Measurements from ENCODE around the gene PRLHR.
"Not testable (repeated sequence)": the region's sequence is repeated elsewhere in the genome, so short reads cannot be mapped to it uniquely, and the experiment has no call there.

Gene PRLHR

GRCh38 chr10:118613863-118614262, 18.4 kb upstream of the PRLHR start:
- H2BK120ac ChIP-seq (ENCODE audit: low read depth, low read length); H3K23ac ChIP-seq (ENCODE audit: low read length); H3K4me2 ChIP-seq (ENCODE audit: low read length); H4K8ac ChIP-seq (ENCODE audit: low read depth, low read length); H3K27ac ChIP-seq (ENCODE audit: low read depth, low read length); H3K27me3 ChIP-seq (ENCODE audit: insufficient read depth, low read length, poor library complexity); H3K4me3 ChIP-seq (ENCODE audit: low read length); DNase-seq; H4K5ac ChIP-seq (ENCODE audit: low read length); H3K56ac ChIP-seq (ENCODE audit: low read length); H3K9ac ChIP-seq (ENCODE audit: low read length); H3K36me3 ChIP-seq (ENCODE audit: control insufficient read depth, insufficient read depth, low read length); H3K4me1 ChIP-seq (ENCODE audit: control insufficient read depth, low read depth, low read length); H3K18ac ChIP-seq (ENCODE audit: low read length); H2BK5ac ChIP-seq (ENCODE audit: low read length); H3K4ac ChIP-seq (ENCODE audit: low read depth, low read length); H3K79me1 ChIP-seq (ENCODE audit: low read length); H3K79me2 ChIP-seq (ENCODE audit: control insufficient read depth, insufficient read depth, low read length); H2BK15ac ChIP-seq (replicated peaks; ENCODE audit: low read depth); H2AK5ac ChIP-seq (ENCODE audit: low read length): not testable (repeated sequence)
- no CpG with 5 or more reads among the region's 4 CpGs for WGBS (ENCODE audit: extremely low coverage, insufficient coverage, low lambda C conversion rate)

GRCh38 chr10:118610577-118610976, 15.1 kb upstream of the PRLHR start:
- Histone ChIP-seq H3K4me2 (ENCODE audit: low read length) (no peak overlapping the region), H2BK5ac (ENCODE audit: low read length) (no peak overlapping the region), H3K56ac (ENCODE audit: low read length) (no peak overlapping the region), H3K9ac (ENCODE audit: low read length) (no peak overlapping the region), H3K79me1 (ENCODE audit: low read length) (no peaks in the 10 kb centered on the region), H3K23ac (ENCODE audit: low read length) (no peak overlapping the region), H3K36me3 (ENCODE audit: control insufficient read depth, insufficient read depth, low read length) (no peaks in the 10 kb centered on the region), H3K27me3 (ENCODE audit: insufficient read depth, low read length, poor library complexity) (no peaks in the 10 kb centered on the region), H3K79me2 (ENCODE audit: control insufficient read depth, insufficient read depth, low read length) (no peaks in the 10 kb centered on the region), H4K8ac (ENCODE audit: low read depth, low read length) (no peak overlapping the region), H2BK120ac (ENCODE audit: low read depth, low read length) (no peak overlapping the region), H2AK5ac (ENCODE audit: low read length) (no peak overlapping the region), H3K4me1 (ENCODE audit: control insufficient read depth, low read depth, low read length) (no peaks in the 10 kb centered on the region), H4K5ac (ENCODE audit: low read length) (no peak overlapping the region), H3K4me3 (ENCODE audit: low read length) (no peak overlapping the region), H3K4ac (ENCODE audit: low read depth, low read length) (no peak overlapping the region), H3K18ac (ENCODE audit: low read length) (no peak overlapping the region), H2BK15ac (replicated peaks; ENCODE audit: low read depth) (no peak overlapping the region), H3K27ac (ENCODE audit: low read depth, low read length) (no peak overlapping the region)
- no peak for DNase-seq
- no CpG with 5 or more reads among the region's 2 CpGs for WGBS (ENCODE audit: extremely low coverage, insufficient coverage, low lambda C conversion rate)

DNA sequence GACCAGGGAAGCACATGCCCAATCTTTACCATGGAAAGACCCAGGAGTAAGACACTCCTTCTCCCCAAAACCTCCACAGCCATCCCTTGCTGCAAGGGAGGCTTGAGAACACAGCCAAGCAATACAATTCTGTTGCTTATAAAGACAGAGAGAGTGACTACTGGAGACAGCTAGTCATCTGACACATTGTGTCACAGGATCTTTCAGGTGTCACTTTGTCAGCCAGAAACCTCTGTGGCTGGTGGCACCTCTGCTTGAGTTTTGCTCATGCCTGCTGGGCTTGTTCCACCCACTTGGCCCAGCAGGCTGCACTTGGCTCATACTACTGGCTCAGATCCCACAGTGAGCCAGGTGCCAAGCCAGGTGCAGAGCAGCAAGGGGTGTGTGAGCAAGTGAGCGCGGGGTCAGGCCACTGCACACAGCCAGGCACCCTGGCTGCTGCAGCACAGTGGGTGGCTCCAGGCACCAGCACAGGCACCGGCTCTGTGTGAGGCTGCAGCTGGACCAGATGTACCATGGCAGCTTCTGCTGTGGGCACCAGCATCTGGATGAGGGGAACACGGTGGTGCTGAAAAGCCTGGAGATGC, 12.4 kb upstream of the PRLHR start:
- Histone ChIP-seq H3K56ac (ENCODE audit: low read length) (no peak overlapping the region), H3K79me1 (ENCODE audit: low read length) (no peaks in the 10 kb centered on the region), H4K8ac (ENCODE audit: low read depth, low read length) (no peak overlapping the region), H3K4me3 (ENCODE audit: low read length) (no peak overlapping the region), H3K23ac (ENCODE audit: low read length) (no peak overlapping the region), H3K79me2 (ENCODE audit: control insufficient read depth, insufficient read depth, low read length) (no peaks in the 10 kb centered on the region), H4K5ac (ENCODE audit: low read length) (no peak overlapping the region), H2AK5ac (ENCODE audit: low read length) (no peak overlapping the region), H3K27me3 (ENCODE audit: insufficient read depth, low read length, poor library complexity) (no peaks in the 10 kb centered on the region), H2BK5ac (ENCODE audit: low read length) (no peak overlapping the region), H3K18ac (ENCODE audit: low read length) (no peak overlapping the region), H3K9ac (ENCODE audit: low read length) (no peak overlapping the region), H3K27ac (ENCODE audit: low read depth, low read length) (no peak overlapping the region), H3K4ac (ENCODE audit: low read depth, low read length) (no peak overlapping the region), H3K4me2 (ENCODE audit: low read length) (no peak overlapping the region), H3K4me1 (ENCODE audit: control insufficient read depth, low read depth, low read length) (no peaks in the 10 kb centered on the region), H3K36me3 (ENCODE audit: control insufficient read depth, insufficient read depth, low read length) (no peaks in the 10 kb centered on the region), H2BK15ac (replicated peaks; ENCODE audit: low read depth) (no peak overlapping the region), H2BK120ac (ENCODE audit: low read depth, low read length) (no peak overlapping the region)
- WGBS (ENCODE audit: extremely low coverage, insufficient coverage, low lambda C conversion rate), result no CpG with 5 or more reads among the region's 4 CpGs
- DNase-seq, result no peak

DNA sequence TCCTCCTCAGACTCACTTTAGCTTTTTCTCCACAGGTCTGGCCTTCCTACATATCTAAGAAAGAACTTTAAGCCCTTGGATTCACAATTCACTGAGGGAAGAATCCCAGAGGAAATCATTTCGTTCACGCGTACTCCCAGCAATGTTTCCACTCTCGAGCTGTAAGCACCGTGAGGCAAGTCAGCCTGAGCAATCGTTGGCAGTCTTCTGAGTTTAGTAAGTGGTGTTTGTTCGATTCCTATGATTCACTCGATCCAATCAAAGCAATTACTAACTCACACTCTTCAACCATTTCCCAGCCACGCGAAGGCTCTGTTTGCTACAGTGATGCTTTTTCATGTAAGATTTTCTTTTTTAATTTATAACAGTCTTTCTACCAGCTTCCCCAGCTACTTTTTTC, 10.2 kb upstream of the PRLHR start:
- Histone ChIP-seq H4K8ac (ENCODE audit: low read depth, low read length) (no peak overlapping the region), H3K27ac (ENCODE audit: low read depth, low read length) (no peak overlapping the region), H3K4ac (ENCODE audit: low read depth, low read length) (no peak overlapping the region), H3K79me1 (ENCODE audit: low read length) (no peaks in the 10 kb centered on the region), H2BK15ac (replicated peaks; ENCODE audit: low read depth) (no peak overlapping the region), H3K23ac (ENCODE audit: low read length) (no peak overlapping the region), H3K79me2 (ENCODE audit: control insufficient read depth, insufficient read depth, low read length) (no peaks in the 10 kb centered on the region), H2AK5ac (ENCODE audit: low read length) (no peak overlapping the region), H3K36me3 (ENCODE audit: control insufficient read depth, insufficient read depth, low read length) (no peaks in the 10 kb centered on the region), H3K4me3 (ENCODE audit: low read length) (no peak overlapping the region), H2BK120ac (ENCODE audit: low read depth, low read length) (no peak overlapping the region), H3K4me1 (ENCODE audit: control insufficient read depth, low read depth, low read length) (no peaks in the 10 kb centered on the region), H3K27me3 (ENCODE audit: insufficient read depth, low read length, poor library complexity) (no peaks in the 10 kb centered on the region), H3K4me2 (ENCODE audit: low read length) (no peak overlapping the region), H3K56ac (ENCODE audit: low read length) (no peak overlapping the region), H2BK5ac (ENCODE audit: low read length) (no peak overlapping the region), H3K9ac (ENCODE audit: low read length) (no peak overlapping the region), H4K5ac (ENCODE audit: low read length) (no peak overlapping the region), H3K18ac (ENCODE audit: low read length) (no peak overlapping the region)
- WGBS (ENCODE audit: extremely low coverage, insufficient coverage, low lambda C conversion rate), result no CpG with 5 or more reads among the region's 10 CpGs
- no peak for DNase-seq

DNA sequence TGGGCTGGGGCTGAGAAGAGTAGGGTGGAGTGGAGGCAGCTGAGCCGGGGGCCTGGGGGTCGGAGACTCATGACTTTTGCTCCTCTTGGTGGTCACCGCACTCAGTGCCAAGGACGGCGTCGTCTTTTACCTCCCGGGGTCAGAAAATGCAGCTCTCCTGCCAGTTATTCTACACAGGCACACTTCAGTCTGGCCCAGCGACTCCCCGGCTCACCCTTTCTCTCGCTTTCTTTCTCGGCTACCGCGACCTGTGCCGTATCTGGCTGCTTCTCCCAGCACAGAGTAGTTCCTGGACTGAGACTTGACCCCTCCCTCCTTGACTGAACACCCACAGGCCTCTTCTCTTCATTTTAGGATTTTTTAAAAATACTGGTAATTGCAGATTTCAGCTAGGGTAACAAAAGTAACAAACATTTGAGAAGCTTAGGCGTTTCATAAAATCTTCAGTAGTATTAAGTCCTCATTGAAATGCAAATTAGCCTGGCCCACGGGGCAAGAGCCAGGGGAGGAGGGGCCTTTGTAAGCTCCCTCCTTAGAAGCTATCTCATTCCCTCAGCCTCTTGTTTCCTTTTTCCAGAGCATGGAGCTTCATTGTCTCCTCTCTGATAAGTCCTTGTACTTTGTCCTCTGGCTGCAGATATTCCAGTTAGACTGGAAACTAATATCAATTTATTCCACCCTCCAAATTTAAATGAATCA, 1.1 kb upstream of the PRLHR start:
- DNase-seq, result peak; percentile 21
- Histone ChIP-seq H3K27me3 (ENCODE audit: insufficient read depth, low read length, poor library complexity) (peaks cover 7% of the 10 kb centered on the region), H3K79me1 (ENCODE audit: low read length) (no peaks in the 10 kb centered on the region), H2BK5ac (ENCODE audit: low read length) (no peak overlapping the region), H4K5ac (ENCODE audit: low read length) (no peak overlapping the region), H3K4ac (ENCODE audit: low read depth, low read length) (no peak overlapping the region), H3K4me1 (ENCODE audit: control insufficient read depth, low read depth, low read length) (no peaks in the 10 kb centered on the region), H2BK15ac (replicated peaks; ENCODE audit: low read depth) (no peak overlapping the region), H3K9ac (ENCODE audit: low read length) (no peak overlapping the region), H3K36me3 (ENCODE audit: control insufficient read depth, insufficient read depth, low read length) (no peaks in the 10 kb centered on the region), H3K23ac (ENCODE audit: low read length) (no peak overlapping the region), H2BK120ac (ENCODE audit: low read depth, low read length) (no peak overlapping the region), H2AK5ac (ENCODE audit: low read length) (no peak overlapping the region), H3K79me2 (ENCODE audit: control insufficient read depth, insufficient read depth, low read length) (no peaks in the 10 kb centered on the region), H4K8ac (ENCODE audit: low read depth, low read length) (no peak overlapping the region), H3K4me2 (ENCODE audit: low read length) (peak overlapping the region; percentile 56), H3K4me3 (ENCODE audit: low read length) (no peak overlapping the region), H3K56ac (ENCODE audit: low read length) (no peak overlapping the region), H3K27ac (ENCODE audit: low read depth, low read length) (no peak overlapping the region), H3K18ac (ENCODE audit: low read length) (no peak overlapping the region)
- no CpG with 5 or more reads among the region's 16 CpGs for WGBS (ENCODE audit: extremely low coverage, insufficient coverage, low lambda C conversion rate)

DNA sequence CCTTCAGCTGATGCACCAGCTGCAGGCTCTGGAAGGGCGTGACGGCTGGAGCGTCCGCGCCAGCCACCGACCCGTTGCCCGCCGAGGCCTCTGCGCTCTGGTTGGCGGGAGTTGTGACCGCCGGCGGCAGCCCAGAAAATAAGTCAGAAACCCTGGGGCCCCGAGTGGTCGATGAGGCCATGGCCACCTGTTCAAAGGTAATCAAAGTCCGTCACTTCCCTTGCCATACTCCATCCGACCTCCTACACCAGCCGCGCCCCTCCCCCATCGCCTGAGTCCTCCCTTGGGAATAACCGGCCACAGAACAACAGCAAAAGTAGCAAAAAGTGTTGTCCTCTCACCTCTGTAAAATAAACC, 406 bp downstream of the PRLHR start:
- no peak overlapping the region for H4K5ac ChIP-seq (ENCODE audit: low read length)
- no peaks in the 10 kb centered on the region for H3K36me3 ChIP-seq (ENCODE audit: control insufficient read depth, insufficient read depth, low read length)
- H3K4ac ChIP-seq (ENCODE audit: low read depth, low read length), result no peak overlapping the region
- no peak overlapping the region for H3K18ac ChIP-seq (ENCODE audit: low read length)
- no peak overlapping the region for H2BK15ac ChIP-seq (replicated peaks; ENCODE audit: low read depth)
- no peaks in the 10 kb centered on the region for H3K4me1 ChIP-seq (ENCODE audit: control insufficient read depth, low read depth, low read length)
- H3K4me2 ChIP-seq (ENCODE audit: low read length), result no peak overlapping the region
- no CpG with 5 or more reads among the region's 22 CpGs for WGBS (ENCODE audit: extremely low coverage, insufficient coverage, low lambda C conversion rate)
- H3K27ac ChIP-seq (ENCODE audit: low read depth, low read length), result no peak overlapping the region
- no peak overlapping the region for H2BK120ac ChIP-seq (ENCODE audit: low read depth, low read length)
- no peak overlapping the region for H3K23ac ChIP-seq (ENCODE audit: low read length)
- H3K79me1 ChIP-seq (ENCODE audit: low read length), result no peaks in the 10 kb centered on the region
- H3K27me3 ChIP-seq (ENCODE audit: insufficient read depth, low read length, poor library complexity), result peaks cover 7% of the 10 kb centered on the region
- no peak overlapping the region for H3K9ac ChIP-seq (ENCODE audit: low read length)
- no peaks in the 10 kb centered on the region for H3K79me2 ChIP-seq (ENCODE audit: control insufficient read depth, insufficient read depth, low read length)
- H3K4me3 ChIP-seq (ENCODE audit: low read length), result no peak overlapping the region
- H4K8ac ChIP-seq (ENCODE audit: low read depth, low read length), result no peak overlapping the region
- H3K56ac ChIP-seq (ENCODE audit: low read length), result no peak overlapping the region
- no peak overlapping the region for H2BK5ac ChIP-seq (ENCODE audit: low read length)
- H2AK5ac ChIP-seq (ENCODE audit: low read length), result no peak overlapping the region
- DNase-seq, result no peak

Data from mesendoderm (in vitro differentiated cells).